Measurements from ENCODE around the gene FAM3C. TPM values are rescaled to one million over a fixed set of nuclear protein-coding genes. Genes with fewer than 3 reads are reported as not detected.

Gene FAM3C
- total and polyA plus RNA-seq, 2 experiments from 2014 or later, result 33.9 to 60.3 TPM

DNA sequence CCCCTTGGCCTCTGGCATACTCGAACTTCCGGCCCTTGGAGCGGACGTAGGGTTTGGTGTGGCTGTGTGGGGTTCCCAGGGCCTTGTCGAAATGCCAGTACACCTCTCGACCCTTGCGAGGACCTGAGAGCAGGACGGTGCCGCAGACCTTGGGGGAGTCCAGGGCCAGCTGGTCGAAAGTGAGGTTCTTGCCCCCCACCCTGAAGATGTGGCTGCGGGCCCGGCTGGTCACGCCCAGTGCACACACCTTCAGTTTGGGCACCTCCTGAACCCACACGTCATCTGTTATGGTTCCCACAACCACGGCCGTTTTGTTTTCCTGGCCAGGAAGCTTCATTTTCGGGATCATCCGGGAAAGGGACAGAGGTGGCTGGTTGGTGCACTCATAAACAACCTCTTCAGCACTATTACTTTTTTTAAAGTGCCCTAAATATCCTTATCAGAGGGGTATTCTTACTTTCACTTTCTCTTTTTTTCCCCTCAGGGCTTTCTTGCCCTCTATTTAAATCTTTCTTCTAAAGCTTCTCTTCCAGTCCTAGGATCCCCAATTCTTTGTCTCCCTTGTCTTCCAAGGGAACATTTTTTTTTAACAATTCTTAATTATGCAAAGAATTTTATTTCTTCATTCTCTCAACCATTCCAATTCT, 44.9 kb upstream of the FAM3C start:
- Histone ChIP-seq H3K79me2 (replicated peaks; ENCODE audit: insufficient read depth) (no peaks in the 10 kb centered on the region), H3K4me2 (no peak overlapping the region), H2AFZ (0 out of 2 replicates have a peak overlapping the region, but pooled peaks have one; percentile 43), H3K4me1 (ENCODE audit: insufficient read depth) (peaks cover 16% of the 10 kb centered on the region), H3K4me3 (no peak overlapping the region), H3K36me3 (ENCODE audit: insufficient read depth) (no peaks in the 10 kb centered on the region), H4K20me1 (replicated peaks; ENCODE audit: insufficient read depth) (no peaks in the 10 kb centered on the region), H3K9me2 (ENCODE audit: insufficient read depth) (0 out of 2 replicates have a peak, but pooled peaks cover 4% of the 10 kb centered on the region), H3K27ac (ENCODE audit: low read depth) (no peak overlapping the region), H3K27me3 (ENCODE audit: insufficient read depth) (no peaks in the 10 kb centered on the region), H3F3A (replicated peaks; ENCODE audit: low read depth) (no peaks in the 10 kb centered on the region)
- DNase-seq (ENCODE audit: low spot score), result no peak
- peaks cover 15% of the 10 kb centered on the region; the same call in 2 of the 3 replicates for H3K4me1 Mint-ChIP-seq
- H3K27ac Mint-ChIP-seq, result no peak overlapping the region
- TF ChIP-seq, protein P1, sequence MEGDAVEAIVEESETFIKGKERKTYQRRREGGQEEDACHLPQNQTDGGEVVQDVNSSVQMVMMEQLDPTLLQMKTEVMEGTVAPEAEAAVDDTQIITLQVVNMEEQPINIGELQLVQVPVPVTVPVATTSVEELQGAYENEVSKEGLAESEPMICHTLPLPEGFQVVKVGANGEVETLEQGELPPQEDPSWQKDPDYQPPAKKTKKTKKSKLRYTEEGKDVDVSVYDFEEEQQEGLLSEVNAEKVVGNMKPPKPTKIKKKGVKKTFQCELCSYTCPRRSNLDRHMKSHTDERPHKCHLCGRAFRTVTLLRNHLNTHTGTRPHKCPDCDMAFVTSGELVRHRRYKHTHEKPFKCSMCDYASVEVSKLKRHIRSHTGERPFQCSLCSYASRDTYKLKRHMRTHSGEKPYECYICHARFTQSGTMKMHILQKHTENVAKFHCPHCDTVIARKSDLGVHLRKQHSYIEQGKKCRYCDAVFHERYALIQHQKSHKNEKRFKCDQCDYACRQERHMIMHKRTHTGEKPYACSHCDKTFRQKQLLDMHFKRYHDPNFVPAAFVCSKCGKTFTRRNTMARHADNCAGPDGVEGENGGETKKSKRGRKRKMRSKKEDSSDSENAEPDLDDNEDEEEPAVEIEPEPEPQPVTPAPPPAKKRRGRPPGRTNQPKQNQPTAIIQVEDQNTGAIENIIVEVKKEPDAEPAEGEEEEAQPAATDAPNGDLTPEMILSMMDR (conservative IDR thresholded peaks at IDR 0.05; ENCODE audit: low read depth in 2 of 2), result no peak
- TF ChIP-seq NANOG (IDR thresholded peaks at IDR 0.05; ENCODE audit: borderline replicate concordance) (no peak), POLR2AphosphoS5 (IDR thresholded peaks at IDR 0.05; ENCODE audit: low read depth) (no peak), ZNF331 (CRISPR knock-in tag; IDR thresholded peaks at IDR 0.05; ENCODE audit: low read depth) (no peak), EZH2 (IDR thresholded peaks at IDR 0.05; ENCODE audit: low read depth, unreplicated experiment) (no peak), ZNF114 (CRISPR knock-in tag; IDR thresholded peaks at IDR 0.05) (no peak), STAT1 (IDR thresholded peaks at IDR 0.05; ENCODE audit: unreplicated experiment) (no peak), CREB1 (CRISPR knock-in tag; IDR thresholded peaks at IDR 0.05; ENCODE audit: low read depth) (no peak), EZH2phosphoT487 (IDR thresholded peaks at IDR 0.05; ENCODE audit: unreplicated experiment) (no peak), JUNB (IDR thresholded peaks at IDR 0.05; ENCODE audit: unreplicated experiment) (no peak)
- TF ChIP-seq, protein P2, sequence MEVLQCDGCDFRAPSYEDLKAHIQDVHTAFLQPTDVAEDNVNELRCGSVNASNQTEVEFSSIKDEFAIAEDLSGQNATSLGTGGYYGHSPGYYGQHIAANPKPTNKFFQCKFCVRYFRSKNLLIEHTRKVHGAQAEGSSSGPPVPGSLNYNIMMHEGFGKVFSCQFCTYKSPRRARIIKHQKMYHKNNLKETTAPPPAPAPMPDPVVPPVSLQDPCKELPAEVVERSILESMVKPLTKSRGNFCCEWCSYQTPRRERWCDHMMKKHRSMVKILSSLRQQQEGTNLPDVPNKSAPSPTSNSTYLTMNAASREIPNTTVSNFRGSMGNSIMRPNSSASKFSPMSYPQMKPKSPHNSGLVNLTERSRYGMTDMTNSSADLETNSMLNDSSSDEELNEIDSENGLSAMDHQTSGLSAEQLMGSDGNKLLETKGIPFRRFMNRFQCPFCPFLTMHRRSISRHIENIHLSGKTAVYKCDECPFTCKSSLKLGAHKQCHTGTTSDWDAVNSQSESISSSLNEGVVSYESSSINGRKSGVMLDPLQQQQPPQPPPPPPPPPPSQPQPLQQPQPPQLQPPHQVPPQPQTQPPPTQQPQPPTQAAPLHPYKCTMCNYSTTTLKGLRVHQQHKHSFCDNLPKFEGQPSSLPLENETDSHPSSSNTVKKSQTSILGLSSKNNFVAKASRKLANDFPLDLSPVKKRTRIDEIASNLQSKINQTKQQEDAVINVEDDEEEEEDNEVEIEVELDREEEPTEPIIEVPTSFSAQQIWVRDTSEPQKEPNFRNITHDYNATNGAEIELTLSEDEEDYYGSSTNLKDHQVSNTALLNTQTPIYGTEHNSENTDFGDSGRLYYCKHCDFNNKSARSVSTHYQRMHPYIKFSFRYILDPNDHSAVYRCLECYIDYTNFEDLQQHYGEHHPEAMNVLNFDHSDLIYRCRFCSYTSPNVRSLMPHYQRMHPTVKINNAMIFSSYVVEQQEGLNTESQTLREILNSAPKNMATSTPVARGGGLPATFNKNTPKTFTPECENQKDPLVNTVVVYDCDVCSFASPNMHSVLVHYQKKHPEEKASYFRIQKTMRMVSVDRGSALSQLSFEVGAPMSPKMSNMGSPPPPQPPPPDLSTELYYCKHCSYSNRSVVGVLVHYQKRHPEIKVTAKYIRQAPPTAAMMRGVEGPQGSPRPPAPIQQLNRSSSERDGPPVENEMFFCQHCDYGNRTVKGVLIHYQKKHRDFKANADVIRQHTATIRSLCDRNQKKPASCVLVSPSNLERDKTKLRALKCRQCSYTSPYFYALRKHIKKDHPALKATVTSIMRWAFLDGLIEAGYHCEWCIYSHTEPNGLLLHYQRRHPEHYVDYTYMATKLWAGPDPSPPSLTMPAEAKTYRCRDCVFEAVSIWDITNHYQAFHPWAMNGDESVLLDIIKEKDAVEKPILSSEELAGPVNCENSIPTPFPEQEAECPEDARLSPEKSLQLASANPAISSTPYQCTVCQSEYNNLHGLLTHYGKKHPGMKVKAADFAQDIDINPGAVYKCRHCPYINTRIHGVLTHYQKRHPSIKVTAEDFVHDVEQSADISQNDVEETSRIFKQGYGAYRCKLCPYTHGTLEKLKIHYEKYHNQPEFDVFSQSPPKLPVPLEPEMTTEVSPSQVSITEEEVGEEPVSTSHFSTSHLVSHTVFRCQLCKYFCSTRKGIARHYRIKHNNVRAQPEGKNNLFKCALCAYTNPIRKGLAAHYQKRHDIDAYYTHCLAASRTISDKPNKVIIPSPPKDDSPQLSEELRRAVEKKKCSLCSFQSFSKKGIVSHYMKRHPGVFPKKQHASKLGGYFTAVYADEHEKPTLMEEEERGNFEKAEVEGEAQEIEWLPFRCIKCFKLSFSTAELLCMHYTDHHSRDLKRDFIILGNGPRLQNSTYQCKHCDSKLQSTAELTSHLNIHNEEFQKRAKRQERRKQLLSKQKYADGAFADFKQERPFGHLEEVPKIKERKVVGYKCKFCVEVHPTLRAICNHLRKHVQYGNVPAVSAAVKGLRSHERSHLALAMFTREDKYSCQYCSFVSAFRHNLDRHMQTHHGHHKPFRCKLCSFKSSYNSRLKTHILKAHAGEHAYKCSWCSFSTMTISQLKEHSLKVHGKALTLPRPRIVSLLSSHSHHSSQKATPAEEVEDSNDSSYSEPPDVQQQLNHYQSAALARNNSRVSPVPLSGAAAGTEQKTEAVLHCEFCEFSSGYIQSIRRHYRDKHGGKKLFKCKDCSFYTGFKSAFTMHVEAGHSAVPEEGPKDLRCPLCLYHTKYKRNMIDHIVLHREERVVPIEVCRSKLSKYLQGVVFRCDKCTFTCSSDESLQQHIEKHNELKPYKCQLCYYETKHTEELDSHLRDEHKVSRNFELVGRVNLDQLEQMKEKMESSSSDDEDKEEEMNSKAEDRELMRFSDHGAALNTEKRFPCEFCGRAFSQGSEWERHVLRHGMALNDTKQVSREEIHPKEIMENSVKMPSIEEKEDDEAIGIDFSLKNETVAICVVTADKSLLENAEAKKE (CRISPR knock-in tag; IDR thresholded peaks at IDR 0.05), result no peak
- TF ChIP-seq, protein P3, sequence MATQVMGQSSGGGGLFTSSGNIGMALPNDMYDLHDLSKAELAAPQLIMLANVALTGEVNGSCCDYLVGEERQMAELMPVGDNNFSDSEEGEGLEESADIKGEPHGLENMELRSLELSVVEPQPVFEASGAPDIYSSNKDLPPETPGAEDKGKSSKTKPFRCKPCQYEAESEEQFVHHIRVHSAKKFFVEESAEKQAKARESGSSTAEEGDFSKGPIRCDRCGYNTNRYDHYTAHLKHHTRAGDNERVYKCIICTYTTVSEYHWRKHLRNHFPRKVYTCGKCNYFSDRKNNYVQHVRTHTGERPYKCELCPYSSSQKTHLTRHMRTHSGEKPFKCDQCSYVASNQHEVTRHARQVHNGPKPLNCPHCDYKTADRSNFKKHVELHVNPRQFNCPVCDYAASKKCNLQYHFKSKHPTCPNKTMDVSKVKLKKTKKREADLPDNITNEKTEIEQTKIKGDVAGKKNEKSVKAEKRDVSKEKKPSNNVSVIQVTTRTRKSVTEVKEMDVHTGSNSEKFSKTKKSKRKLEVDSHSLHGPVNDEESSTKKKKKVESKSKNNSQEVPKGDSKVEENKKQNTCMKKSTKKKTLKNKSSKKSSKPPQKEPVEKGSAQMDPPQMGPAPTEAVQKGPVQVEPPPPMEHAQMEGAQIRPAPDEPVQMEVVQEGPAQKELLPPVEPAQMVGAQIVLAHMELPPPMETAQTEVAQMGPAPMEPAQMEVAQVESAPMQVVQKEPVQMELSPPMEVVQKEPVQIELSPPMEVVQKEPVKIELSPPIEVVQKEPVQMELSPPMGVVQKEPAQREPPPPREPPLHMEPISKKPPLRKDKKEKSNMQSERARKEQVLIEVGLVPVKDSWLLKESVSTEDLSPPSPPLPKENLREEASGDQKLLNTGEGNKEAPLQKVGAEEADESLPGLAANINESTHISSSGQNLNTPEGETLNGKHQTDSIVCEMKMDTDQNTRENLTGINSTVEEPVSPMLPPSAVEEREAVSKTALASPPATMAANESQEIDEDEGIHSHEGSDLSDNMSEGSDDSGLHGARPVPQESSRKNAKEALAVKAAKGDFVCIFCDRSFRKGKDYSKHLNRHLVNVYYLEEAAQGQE (IDR thresholded peaks at IDR 0.05; ENCODE audit: unreplicated experiment), result no peak
- TF ChIP-seq, protein P4, sequence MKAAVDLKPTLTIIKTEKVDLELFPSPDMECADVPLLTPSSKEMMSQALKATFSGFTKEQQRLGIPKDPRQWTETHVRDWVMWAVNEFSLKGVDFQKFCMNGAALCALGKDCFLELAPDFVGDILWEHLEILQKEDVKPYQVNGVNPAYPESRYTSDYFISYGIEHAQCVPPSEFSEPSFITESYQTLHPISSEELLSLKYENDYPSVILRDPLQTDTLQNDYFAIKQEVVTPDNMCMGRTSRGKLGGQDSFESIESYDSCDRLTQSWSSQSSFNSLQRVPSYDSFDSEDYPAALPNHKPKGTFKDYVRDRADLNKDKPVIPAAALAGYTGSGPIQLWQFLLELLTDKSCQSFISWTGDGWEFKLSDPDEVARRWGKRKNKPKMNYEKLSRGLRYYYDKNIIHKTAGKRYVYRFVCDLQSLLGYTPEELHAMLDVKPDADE (IDR thresholded peaks at IDR 0.05), result no peak
- H3K36me3 Mint-ChIP-seq (ENCODE audit: low read depth), result peaks cover 14% of the 10 kb centered on the region; the same call in 2 of the 3 replicates
- no peak for ATAC-seq
- H3K9me3 Mint-ChIP-seq, result peaks cover 17% of the 10 kb centered on the region
- peaks cover 1% of the 10 kb centered on the region for H3K27me3 Mint-ChIP-seq (ENCODE audit: insufficient read depth, low read depth, poor library complexity)
- H3K4me3 Mint-ChIP-seq, result no peak overlapping the region

All from GM23338 (cell line).